Measurements from ENCODE around the gene RABGAP1L. TPM values are rescaled to one million over a fixed set of nuclear protein-coding genes. Genes with fewer than 3 reads are reported as not detected.
"Not testable (repeated sequence)": the region's sequence is repeated elsewhere in the genome, so short reads cannot be mapped to it uniquely, and the experiment has no call there.

RABGAP1L gene
- total RNA-seq, 1 experiment from 2014 or later = 57.4 TPM

DNA sequence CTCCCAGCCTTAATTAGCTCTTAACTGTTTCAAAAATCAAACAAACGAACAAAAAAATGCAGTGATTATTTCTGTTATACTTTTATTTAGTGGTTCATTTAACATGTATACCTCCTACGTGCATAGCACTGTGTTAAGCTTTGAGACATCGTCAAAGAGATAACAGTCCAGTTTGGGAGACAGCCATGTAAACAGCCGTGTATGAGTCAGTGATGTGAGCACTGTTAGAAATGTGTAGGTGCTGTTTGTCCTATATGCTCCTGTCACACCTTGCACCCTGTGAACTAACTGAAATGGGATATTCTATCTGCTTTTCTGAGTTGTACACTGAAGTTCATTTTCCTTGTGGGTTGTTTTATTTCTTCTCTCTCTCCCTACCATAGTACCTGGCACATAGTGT is 730.7 kb downstream of the RABGAP1L start:
- DNase-seq = no peak
- H3K36me3 ChIP-seq (ENCODE audit: low read depth) = no peaks in the 10 kb centered on the region
- H3K4me2 ChIP-seq = no peak overlapping the region
- H3K9me2 ChIP-seq (ENCODE audit: insufficient read depth) = no peaks in the 10 kb centered on the region
- no peaks in the 10 kb centered on the region for H3K27me3 ChIP-seq (ENCODE audit: insufficient read depth, low read depth)
- no peak overlapping the region for H3K27ac ChIP-seq
- TF ChIP-seq EZH2 (IDR thresholded peaks at IDR 0.05; ENCODE audit: low read depth) (no peak), CTCF (conservative IDR thresholded peaks at IDR 0.05) (no peak)
- POLR2A ChIA-PET (ENCODE audit: unreplicated experiment) = interaction anchor here (0.5 kb wide), 1 partner anchor 34 kb away, joined by 4 read pairs; no protein-coding TSS in a partner anchor
- H3F3A ChIP-seq (ENCODE audit: insufficient read depth, low read depth) = no peaks in the 10 kb centered on the region
- H2AFZ ChIP-seq = no peak overlapping the region
- intact Hi-C loops (cut with micrococcal nuclease; ENCODE audit: unreplicated experiment) = no loop called here
- H3K4me1 ChIP-seq (replicated peaks; ENCODE audit: insufficient read depth) = no peaks in the 10 kb centered on the region
- H3K79me2 ChIP-seq (ENCODE audit: low read depth) = no peaks in the 10 kb centered on the region
- no peaks in the 10 kb centered on the region for H3K9me3 ChIP-seq (ENCODE audit: insufficient read depth, low read depth)
- no peaks in the 10 kb centered on the region for H4K20me1 ChIP-seq (ENCODE audit: insufficient read depth)
- no peak overlapping the region for H3K4me3 ChIP-seq
- CTCF ChIA-PET = no interaction called here
- BruUV-seq (replicated peaks) = no TSS peak

GRCh38 chr1:174892016-174892415 is 732.7 kb downstream of the RABGAP1L start:
- no peak for DNase-seq
- H2AFZ ChIP-seq = no peak overlapping the region
- TF ChIP-seq CTCF (conservative IDR thresholded peaks at IDR 0.05) (no peak), EZH2 (IDR thresholded peaks at IDR 0.05; ENCODE audit: low read depth) (no peak)
- H4K20me1 ChIP-seq (ENCODE audit: insufficient read depth) = no peaks in the 10 kb centered on the region
- no peak overlapping the region for H3K4me3 ChIP-seq
- no peaks in the 10 kb centered on the region for H3K79me2 ChIP-seq (ENCODE audit: low read depth)
- no peak overlapping the region for H3K27ac ChIP-seq
- no peaks in the 10 kb centered on the region for H3K9me3 ChIP-seq (ENCODE audit: insufficient read depth, low read depth)
- no peaks in the 10 kb centered on the region for H3F3A ChIP-seq (ENCODE audit: insufficient read depth, low read depth)
- no peaks in the 10 kb centered on the region for H3K4me1 ChIP-seq (replicated peaks; ENCODE audit: insufficient read depth)
- H3K36me3 ChIP-seq (ENCODE audit: low read depth) = no peaks in the 10 kb centered on the region
- H3K9me2 ChIP-seq (ENCODE audit: insufficient read depth) = no peaks in the 10 kb centered on the region
- H3K4me2 ChIP-seq = no peak overlapping the region
- ChIA-PET POLR2A (ENCODE audit: unreplicated experiment) (interaction anchor here (0.6 kb wide), 1 partner anchor 9 kb away, joined by 7 read pairs; no protein-coding TSS in a partner anchor), CTCF (interaction anchor here (0.6 kb wide), 1 partner anchor 88 kb away, joined by 3 read pairs; no protein-coding TSS in a partner anchor)
- H3K27me3 ChIP-seq (ENCODE audit: insufficient read depth, low read depth) = no peaks in the 10 kb centered on the region
- no TSS peak for BruUV-seq (replicated peaks)
- intact Hi-C loops (cut with micrococcal nuclease; ENCODE audit: unreplicated experiment) = no loop called here

GRCh38 chr1:174894117-174894762 is 734.9 kb downstream of the RABGAP1L start:
- POLR2A ChIA-PET (ENCODE audit: unreplicated experiment) = interaction anchor here (0.8 kb wide), 1 partner anchor 96 kb away, joined by 10 read pairs; no protein-coding TSS in a partner anchor
- TF ChIP-seq CTCF (conservative IDR thresholded peaks at IDR 0.05) = no peak
- TF ChIP-seq EZH2 (IDR thresholded peaks at IDR 0.05; ENCODE audit: low read depth) = no peak
- Histone ChIP-seq H3K79me2 (ENCODE audit: low read depth) (no peaks in the 10 kb centered on the region), H4K20me1 (ENCODE audit: insufficient read depth) (no peaks in the 10 kb centered on the region), H3K4me2 (no peak overlapping the region), H3K9me3 (ENCODE audit: insufficient read depth, low read depth) (no peaks in the 10 kb centered on the region; the same call in 1 of the 2 replicates), H2AFZ (no peak overlapping the region), H3F3A (ENCODE audit: insufficient read depth, low read depth) (no peaks in the 10 kb centered on the region), H3K4me3 (no peak overlapping the region), H3K9me2 (ENCODE audit: insufficient read depth) (no peaks in the 10 kb centered on the region), H3K4me1 (replicated peaks; ENCODE audit: insufficient read depth) (no peaks in the 10 kb centered on the region), H3K36me3 (ENCODE audit: low read depth) (no peaks in the 10 kb centered on the region), H3K27ac (no peak overlapping the region), H3K27me3 (ENCODE audit: insufficient read depth, low read depth) (no peaks in the 10 kb centered on the region)
- CTCF ChIA-PET = no interaction called here
- DNase-seq = no peak
- intact Hi-C loops (cut with micrococcal nuclease; ENCODE audit: unreplicated experiment) = no loop called here
- no TSS peak for BruUV-seq (replicated peaks)

GRCh38 chr1:174895610-174896009 is 736.3 kb downstream of the RABGAP1L start:
- CTCF ChIA-PET = not testable (repeated sequence)

More at GRCh38 chr1:174895610-174896009, 736.3 kb downstream of the RABGAP1L start:
- intact Hi-C loops (cut with micrococcal nuclease; ENCODE audit: unreplicated experiment); H2AFZ ChIP-seq; H3K9me3 ChIP-seq (ENCODE audit: insufficient read depth, low read depth); H3F3A ChIP-seq (ENCODE audit: insufficient read depth, low read depth); DNase-seq; H3K27ac ChIP-seq; H3K4me1 ChIP-seq (replicated peaks; ENCODE audit: insufficient read depth); H4K20me1 ChIP-seq (ENCODE audit: insufficient read depth); H3K4me3 ChIP-seq; H3K79me2 ChIP-seq (ENCODE audit: low read depth); H3K9me2 ChIP-seq (ENCODE audit: insufficient read depth); POLR2A ChIA-PET (ENCODE audit: unreplicated experiment); BruUV-seq (replicated peaks); H3K27me3 ChIP-seq (ENCODE audit: insufficient read depth, low read depth); H3K36me3 ChIP-seq (ENCODE audit: low read depth); H3K4me2 ChIP-seq: not testable (repeated sequence)
